ENCODE results near the gene NAA40.

The NAA40 gene

DNA sequence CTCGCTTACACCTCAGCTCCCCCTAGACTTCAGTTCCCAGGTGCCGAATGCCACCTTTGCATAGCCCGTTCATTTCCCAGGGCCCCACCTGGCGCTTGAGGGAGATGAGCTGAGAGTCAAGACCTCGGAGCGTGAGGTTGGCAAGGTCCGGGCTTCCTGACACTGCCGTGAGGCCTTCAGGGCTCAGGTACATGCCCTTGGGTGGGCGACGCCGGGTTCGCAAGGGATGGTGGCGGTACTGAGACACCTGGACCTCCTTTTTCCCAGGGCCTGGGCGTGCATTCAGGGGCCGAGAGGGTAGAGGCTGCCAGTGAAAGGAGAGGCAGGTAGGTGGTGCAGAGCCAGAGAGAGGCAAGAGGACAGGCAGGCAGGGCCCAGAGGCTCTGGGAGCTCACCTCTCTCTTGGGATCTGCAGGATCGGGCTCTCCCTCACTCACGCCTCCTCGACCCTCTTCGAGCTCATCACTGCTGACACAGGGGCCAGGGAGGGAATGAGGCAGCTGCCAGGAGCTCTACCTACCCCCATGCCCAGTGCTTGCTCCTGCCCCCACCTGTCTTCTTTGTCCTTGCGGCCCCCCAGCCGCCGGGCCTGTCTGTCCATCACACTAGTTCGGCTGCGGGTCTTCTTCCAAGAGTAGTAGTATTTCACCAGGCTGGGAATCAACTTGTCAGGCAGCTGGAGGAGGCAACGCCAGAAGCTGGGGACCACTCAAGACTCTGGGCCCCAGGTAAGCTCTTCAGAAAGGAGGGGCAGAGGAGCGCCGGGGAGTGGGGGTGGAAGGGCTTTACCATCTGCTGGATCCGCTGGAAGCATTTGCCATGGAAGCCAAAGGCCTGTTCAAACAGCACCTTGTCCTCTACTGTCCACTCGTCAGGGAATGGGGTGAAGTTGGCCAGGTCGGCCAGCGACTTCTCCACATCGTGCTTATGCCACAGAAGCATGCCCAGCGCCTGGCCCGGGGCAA, 24.7 kb upstream of the NAA40 start:
- DNase-seq, result no peak
- ATAC-seq, result no peak

DNA sequence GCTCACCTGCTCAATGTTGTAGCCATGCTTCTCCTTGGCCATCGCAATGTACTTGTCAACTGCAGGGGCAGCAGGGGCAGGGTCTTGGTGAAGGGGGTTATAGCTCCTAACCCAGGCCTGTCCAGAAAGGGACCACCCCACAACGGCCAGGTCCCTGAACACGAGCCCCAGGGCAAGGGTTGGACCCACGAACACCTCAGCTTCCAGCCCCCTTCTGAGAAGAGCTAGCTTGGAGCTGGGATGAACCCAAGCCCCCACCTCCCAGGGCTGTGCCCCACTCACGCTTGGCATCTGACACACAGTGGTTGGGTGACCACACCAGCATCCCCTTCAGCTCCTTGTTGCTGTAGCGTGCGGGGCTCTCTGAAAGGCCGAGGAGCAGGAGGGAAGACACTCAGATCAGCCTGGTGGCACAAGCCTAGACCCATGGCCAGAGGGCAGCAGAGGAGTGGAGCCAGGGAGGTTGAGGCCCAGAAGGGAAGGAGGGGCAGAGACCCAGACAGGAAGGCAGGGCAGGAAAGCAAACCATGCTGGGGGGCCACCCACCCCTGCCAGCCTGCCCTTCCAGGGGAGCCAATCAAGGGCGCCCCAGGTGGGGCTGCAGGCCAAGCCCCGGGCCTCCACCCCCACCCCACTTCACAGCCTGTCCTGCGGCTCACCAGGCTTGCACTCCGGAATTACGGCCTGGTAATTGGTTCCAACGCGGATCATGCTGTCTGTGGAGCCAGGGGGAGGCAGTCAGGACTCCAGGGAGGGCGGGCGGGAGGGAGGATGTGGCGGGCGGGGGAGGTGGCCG, 23.7 kb upstream of the NAA40 start:
- ATAC-seq, result no peak
- no peak for DNase-seq

DNA sequence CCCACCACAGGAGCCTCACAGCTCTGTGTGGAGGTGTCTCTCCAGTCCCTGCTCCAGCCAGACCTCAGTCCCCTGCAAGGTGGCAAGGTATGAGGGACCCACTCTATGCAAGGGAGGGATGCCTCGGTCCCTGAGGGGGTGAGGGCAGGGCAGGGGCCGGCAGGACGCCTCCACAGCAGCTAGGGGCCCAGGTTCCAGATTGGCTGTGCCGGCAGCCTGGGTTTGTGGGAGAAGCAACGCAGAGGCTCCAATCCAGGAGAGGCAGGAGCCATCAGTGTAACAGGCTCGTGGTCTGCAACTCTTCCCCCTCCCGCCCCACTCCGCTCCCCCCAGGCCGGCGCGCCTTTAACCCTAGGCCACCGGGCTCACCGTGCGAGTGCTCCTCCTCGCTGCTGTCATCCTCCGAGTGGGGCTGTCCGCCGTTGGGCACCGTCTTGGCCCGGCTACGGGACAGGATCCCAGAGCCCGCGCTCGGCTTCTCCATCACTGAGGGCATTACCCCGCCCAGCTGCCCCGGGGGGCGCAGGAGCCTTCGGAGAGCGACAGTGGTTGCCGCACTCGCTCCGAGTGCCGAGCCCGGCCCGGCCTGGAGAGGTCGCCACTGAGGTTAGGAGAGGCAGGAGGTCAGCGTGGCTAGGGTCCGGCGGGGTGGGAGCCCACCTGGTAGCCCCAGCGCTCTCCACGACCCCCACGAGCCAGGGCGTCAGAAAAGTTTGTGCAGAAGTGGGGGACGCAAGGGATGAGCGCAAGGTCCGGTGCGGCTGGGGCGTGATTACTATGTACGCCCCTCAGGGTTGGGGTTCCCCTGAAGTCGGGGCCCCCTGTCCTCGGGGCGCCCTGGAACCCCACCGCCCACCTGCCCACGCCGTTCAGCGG, 22.6 kb upstream of the NAA40 start:
- DNase-seq (peak; percentile 70), ATAC-seq (no peak)

DNA sequence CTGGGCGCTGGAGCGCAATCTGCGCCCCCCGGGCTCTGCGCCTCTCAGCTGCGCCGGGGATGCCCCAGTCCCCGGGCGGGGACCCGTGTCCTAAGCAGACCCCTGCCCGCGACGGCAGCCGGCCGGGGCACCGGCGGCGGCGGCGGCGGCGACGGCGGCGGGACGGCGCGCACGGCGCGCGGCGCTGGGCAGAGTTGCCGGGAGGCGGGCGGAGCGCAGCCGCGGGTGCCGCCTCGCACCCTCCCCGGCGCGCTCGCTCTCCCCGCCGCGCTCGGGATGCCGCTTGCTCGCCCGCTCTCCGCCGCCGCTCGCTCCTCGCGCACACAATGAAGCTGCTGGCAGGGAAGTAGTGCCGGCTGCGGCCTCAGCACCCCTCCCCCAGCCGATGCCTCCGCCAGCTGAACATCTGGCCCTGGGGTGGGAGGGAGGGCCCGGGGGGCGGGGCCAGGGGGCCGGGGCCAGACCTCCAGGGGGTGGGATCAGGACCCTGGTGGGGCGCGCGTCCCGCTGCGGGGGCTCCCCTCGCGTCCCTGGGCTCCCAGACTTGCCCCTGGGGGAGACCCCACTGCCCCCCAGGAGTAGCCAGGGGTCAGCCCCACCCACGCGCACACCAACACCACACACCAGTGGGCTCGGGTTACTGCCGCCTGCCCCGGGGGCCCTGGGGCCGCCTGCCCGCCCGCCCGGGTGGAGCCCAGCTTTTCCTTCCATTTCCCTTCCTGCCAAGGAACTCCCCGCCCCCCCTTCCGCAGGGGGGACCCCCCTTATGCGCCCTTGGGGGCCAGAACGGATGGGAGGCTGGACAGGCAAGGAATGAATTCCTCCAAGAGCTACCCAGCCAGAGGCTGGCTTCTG, 21.7 kb upstream of the NAA40 start, which contains the start of gene RCOR2:
Gene RCOR2 (minus strand): TSS at position 328 of the 855 bp plus-strand sequence. CDS start 708 bp downstream, outside the sequence.
- ATAC-seq (peak; percentile 51), DNase-seq (peak; percentile 73)

DNA sequence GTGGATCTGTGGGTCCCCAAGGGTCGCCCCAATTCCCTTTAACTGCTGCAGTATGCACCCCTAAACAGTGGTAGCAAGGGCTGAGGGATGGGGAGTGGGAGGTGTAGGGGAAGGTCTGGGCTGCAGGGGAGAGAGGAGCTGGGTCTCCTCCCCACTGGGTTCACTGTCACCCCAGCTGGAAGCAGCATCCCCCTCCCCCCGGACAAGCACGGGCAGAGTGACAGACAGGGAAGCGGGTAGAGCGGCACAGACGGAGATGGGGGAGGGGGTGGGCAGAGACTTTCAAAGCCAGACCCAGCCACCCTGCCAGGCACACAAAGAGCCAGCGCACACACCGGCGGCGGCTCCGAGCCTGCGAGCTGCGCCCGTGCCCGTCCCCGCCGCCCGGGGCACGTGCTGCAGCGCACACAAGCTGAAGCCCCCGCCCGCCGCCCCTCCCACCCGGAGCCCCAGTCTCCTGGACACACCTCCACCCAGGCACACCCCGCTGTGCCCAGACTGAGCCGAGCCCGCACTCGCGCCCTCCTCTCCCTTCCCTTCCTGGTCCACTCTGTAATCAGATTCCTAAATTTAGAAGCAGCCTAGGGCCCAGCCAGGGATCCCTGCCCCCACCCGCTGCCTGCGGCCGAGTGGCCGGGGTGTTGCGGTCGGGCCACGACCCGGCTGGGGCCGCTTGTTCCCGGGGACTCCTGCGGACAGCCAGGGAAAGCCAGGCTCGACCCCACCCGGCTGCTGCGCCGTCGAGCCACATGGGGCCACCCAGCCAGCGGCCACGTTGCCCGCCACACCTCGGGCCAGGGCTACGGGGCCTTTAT, 20.9 kb upstream of the NAA40 start:
- ATAC-seq (no peak), DNase-seq (peak; percentile 42)

DNA sequence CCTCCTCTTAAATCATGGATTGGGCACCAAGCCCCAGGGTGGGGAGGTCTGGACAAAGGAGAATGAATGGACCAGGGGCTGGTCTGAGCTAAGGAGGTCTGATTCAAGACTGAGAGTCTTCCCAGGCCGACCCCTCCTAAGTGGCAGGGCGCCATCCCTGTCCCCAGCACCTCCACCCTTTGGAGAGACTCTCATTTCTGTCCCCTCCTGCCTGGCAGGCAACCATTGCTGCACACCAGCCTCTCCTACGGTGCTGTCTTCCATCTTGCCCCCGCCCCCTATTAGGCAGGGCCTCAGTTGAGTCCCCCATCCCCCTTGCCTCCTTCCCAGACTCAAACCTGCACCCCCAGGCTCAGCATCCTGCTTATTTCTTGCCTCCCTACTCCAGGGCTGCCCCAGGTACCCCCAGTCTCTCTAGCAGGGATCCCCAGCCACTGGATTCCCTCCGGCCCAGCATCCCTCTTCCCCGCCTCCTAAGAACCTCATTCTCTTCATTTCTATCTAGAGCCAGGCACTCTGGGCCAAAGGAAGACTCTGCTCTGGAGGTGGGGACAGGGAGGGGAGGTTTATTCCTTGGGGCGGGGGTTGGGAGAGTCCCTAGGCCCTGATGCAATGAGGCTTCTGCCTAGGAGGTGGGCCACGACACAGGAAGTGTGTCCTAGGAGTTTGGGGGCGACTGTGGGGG, 20.2 kb upstream of the NAA40 start:
- ATAC-seq, result no peak
- DNase-seq, result no peak

DNA sequence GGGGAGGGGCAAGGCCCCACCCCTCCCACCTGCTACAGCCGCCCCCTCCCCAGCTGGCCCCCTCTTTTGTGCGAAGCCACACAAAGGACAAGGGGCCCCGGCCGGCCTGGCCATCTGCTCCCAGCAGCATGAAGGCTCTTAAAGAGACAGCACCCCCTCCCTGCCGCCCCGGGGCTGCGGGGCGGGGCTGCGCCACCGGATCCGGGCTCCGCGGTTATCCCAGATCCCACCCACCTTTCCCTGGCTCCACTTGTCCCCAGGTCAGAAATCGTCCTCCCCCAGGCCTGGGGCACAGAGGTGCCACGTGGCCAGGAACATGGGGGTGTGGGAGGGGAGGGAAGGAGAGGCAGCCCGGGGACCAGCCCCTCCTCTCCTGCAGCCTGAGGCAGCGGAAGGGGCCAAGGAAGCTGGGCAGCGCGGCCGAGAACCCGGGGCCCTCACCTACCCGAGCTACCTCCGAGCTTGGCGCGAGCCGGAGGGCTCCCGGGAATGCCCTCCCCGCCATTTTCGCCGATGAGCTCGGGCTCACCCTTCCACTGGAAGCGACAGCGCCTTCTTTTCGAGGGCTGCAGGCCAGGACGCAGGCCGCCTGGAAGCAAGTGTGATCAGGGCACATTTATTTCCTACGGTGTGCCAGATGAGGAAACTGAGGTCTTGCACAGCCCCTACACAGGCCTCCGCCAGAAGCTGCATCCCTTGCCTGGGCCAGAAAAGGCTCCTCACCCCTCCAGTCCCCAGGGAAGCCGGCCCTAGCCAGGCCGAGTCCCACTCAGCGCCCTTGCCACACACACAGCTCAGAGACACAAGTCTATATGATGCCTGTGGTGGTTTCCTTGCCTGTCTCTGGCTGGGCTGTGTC, 19.3 kb upstream of the NAA40 start:
- ATAC-seq, result no peak
- DNase-seq, result no peak

DNA sequence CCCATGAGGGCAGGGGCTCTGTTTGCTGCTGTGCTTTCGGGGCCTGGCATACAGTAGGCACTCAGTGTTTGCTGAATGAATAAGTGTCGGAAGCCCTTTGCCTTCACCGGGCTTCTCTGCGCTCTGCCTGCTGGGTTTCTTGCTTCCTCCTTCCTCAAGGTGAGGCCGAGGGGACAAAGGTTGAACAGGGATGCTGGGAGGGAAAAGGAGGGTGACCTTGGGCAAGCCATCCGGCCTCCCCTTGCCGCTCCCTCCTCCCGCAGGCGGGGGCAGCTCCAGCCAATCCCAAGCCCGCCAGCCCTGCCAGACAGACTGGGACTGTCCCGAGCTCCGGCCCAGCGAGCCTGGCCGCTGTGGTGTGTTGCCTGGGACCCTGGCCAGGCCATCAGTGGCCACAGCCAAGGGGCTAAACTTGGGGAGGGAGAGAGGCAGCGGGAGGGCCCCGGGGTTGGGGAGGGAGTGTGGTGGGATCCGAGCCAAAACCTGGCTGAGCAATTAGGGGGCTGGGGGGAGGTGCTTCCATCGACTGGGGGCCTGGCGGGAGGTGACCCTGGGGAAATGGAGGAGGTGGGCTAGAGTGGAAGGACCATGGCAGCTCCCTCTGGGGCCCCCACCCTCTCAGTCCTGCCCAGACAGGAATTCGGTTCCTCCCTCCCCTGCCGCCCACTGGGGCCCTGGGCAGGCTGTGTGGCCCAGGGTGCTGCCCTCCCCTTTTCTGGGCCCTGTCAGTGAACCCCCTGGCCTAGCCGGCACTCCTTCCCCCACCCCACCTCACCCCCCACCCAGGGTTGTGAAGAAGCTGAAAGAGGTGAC, 18.5 kb upstream of the NAA40 start:
- no peak for ATAC-seq
- DNase-seq, result no peak

DNA sequence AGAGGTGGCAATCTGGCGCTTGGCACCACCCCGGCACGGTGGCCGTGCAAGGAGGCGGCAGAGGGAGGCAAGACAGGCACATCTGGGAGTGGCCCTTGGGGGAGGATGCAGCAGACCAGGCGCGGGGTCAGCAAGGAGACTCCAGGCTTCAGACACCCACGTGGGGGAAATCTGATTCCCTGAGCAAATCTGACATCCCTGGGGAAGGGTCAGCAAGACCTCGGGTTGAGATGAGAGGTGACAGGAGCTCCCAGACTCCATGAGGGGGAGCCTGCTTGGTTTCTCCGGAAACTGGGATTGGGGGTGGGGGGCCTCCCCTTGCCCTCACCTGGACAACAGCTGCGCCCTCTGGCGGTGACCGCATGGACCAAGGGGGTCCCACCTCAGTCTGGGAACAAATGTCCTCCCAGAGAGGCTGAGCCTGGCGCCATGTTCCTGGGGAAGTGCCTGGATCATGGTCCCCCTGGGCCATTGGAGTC, 17.8 kb upstream of the NAA40 start:
- ATAC-seq, result no peak
- peak; percentile 73 for DNase-seq

DNA sequence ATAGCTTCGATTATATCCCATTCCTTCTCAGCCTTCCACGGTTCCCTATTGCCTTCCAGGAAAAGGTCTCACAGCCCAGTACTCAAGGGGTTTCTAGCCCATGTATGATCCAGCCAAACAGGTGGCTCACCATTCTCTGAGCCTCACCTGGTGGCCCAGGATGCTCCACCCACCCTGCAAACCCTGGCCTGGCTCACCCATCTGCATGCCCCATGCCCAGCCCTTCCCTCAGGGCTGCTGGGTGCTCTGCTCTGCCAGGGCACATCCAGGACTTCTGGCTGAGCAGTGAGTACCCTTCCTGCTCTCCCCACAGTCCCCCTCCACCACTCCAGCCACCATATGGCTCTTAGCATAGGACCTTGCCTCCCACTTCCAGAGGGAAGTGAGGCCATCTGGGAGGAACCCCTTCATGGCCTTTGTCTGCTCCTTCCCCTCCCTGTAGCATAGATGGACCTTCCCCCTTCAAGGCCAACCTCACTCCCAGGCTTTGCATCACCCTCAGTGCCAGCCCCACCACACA, 16.1 kb upstream of the NAA40 start:
- no peak for DNase-seq
- no peak for ATAC-seq

DNA sequence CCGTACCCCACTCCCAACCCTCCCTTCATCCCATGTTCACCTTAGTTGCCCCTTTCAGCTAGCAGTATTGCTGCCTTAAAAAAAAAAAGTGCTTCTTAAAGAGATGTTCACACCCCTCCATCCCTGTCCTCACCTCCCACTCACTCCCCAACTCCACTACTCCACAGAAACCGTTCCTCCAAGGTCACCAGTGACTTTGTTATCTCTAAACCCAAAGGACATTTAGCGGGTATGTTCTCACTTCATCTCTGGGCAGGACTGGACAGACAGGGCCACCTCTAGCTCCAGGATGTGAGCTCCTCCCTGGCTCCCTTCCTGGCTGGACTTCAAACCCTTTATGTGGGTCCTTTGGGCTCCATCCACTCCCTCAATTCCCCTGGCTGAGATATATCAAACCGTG, 15.5 kb upstream of the NAA40 start:
- no peak for ATAC-seq
- DNase-seq, result no peak

DNA sequence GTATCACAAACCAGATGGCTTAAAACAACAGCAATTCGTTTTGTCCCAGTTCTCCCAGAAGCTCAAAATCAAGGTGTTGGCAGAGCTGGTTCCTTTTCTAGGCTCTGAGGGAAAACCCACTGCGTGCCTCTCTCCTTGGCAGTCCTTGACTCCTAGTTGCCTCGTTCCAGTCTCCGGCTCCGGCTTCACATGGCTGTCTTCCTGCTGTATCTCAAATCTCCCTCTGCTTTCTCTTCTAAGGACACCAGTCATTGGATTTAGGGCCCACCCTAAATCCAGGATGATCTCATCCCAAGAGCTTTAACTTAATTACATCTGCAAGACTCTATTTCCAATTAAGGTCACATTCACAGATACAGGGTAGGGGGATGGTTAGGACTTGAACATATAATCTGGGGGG, 9.2 kb upstream of the NAA40 start:
- DNase-seq (no peak), ATAC-seq (no peak)

DNA sequence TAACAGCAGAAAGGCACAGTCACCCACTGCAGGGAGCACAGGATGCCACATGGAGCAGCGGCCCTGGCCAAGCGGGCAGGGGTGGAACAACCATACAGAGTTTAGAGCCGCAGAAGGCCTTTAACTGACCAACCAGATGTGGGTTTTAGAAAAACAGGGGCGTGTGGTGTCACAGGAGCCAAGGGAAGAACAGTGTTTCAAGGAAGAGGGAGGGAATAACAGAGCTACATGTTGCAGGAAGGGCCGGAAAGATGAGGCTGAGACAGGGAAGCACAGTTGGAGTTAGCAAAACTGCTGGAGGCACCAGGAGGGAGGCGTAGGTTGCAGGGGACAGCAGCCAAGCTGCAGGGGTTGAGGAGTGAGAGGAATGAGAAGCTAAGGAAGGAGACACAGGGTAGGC, 7.8 kb upstream of the NAA40 start:
- no peak for ATAC-seq
- no peak for DNase-seq

DNA sequence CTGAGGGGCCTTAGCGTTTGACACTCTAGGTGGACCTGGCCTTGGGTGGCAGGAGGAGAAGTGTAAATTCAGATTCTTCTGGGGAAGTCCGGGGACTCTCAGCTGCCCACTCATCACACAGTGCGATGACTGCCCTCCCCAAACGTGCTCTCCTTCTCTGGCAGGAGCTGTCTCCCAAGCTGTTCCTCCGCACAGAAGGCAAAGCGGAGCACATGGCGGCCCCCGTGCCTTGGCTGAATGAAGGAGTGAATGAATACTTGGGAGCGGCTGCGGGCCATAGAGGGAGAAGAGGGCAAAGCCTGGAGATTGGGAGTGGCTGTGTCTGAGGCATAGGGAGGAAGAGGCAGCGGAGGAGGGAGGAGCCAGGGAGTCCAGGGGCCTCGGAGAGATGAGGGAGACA, 6.9 kb upstream of the NAA40 start:
- no peak for ATAC-seq
- no peak for DNase-seq

DNA sequence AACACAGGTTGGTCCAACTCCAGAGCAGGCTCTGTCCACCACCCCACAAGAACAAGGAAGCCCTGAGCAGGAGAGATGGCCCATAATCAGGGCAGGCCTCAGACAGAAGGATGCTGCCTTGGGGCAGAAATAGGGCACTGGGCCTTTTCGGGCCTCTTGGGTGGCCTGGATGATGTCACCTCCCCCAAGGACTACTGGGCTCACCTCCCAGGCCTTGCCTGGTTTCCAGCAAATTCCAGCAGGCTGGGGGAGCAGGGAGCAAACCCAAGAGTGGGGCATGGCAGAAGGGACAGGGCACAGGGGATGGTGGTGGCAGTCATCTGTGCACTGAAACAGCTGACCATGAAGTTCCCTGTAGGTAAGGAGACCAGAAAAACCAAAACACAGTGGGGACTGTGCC, 5.3 kb upstream of the NAA40 start:
- ATAC-seq (no peak), DNase-seq (no peak)

DNA sequence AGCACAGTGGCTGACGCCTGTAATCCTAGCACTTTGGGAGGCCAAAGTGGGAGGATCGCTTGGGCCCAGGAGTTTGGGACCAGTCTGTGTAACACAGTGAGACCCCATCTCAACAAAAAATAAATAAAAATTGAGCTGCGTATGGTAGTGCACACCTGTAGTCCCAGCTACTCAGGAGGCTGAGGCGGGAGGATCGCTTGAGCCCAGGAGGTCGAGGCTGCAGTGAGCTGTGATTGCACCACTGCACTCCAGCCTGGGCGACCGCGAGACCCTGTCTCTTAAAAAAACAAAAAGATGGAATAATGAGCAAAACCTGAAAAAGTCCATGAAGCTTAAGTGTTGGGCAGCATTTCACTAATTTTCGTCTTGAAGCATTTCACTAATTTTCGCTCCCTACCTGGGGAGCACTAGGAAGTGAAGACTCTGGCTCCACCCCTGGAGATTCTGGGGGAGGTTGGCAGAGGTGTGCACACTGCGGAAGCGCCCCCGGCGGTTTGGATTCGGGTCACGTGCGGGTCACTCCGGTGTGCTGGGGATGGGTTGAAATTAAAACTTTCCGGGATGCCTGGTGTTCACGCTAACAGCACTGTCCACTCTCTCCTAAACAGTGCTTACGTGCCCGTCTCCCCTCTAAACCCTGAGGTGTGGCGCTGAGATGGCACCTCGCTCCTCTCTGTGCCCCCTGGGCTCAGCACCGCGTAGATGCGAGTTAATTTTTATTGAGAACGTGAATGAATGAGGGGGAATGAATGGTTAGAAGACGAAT, 906 bp upstream of the NAA40 start:
- ATAC-seq (peak; percentile 5), DNase-seq (peak; percentile 51)
